NCI-H2196 (cell line): ENCODE results near the gene PLSCR3.

Source experiments
- DNase-seq: peaks from one replicate; lab custom pipeline; 2025; ENCODE audit not compliant: unreplicated experiment; lab: John Stamatoyannopoulos, UW

The PLSCR3 gene

DNA sequence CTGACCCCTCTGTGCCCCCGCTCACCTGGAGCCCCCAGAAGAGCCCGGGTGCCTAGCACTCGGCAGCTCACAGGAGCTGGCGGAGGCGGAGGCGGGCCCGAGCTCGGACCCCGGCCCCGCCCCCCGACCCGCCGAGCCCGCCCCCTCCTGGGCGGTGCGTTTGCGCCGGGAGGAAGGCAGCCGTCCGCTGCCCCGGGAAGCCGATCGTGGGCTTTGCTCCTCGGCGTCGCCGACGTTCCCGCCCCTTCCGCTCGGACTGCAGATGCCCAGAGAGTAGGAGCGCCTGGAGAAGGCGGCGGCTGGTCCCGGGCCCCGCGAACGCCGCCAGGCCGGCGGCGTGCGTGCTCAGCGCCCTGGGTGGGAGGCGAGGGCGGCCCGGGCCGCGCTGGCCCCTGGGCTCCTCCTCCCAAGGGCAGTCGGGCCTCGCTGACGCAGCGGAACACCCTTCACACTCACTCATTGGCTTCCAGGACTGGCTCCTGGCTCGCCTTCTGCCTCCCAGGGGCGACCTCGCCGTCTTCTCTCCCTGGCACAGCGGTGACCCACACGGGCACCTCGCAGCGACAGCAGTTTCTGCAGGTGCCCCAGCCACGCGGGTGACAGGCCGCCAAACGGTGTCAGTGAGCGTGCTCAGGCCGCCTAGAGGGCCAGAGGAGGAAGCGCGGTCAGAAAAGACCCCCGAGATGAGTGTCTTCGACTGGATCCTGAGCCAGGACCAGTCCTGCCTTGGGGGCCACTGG lies at the start of gene PLSCR3:
Gene PLSCR3, minus strand, starts transcription at position 74 of the 740 bp plus-strand sequence. CDS start 415 bp downstream, outside the sequence.
- DNase-seq = peak; percentile 54

GRCh38 chr17:7443499-7444485 lies 49.5 kb upstream of the PLSCR3 start:
- DNase-seq = no peak

DNA sequence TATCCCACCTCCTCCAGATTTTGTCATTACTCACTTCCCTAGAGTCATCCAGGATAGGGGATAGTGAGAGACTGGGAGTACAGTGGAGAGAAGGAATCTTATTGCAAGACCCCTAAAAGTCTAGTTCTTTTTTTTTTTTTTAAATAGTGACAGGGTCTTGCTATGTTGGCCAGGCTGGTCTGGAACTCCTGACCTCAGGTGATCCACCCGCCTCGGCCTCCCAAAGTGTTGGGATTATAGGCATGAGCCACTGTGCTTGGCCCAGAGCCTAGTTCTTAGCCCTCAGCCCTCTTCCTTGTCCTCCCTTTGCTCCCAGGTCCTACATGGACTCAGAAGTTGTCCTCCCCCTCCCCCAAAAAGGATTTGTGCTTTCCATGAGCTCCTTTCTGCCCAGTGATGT lies 47.8 kb upstream of the PLSCR3 start:
- DNase-seq = no peak

DNA sequence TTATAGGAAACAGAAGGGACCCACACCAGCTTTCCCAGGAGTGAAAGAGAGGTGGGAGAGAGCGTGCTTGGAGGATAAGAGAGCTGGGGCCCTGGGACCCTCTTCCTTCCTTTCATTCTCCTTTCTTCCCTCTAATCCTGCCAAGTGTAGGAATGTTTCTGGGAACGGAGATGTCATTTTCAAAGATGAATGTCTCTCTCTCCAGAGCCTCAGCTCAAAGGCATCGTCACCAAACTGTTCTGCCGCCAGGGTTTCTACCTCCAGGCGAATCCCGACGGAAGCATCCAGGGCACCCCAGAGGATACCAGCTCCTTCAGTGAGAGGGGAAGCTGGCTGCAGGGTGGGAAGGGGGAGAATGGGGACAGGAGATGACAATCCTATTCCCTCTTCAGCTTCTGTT lies 46.9 kb upstream of the PLSCR3 start:
- DNase-seq = no peak

DNA sequence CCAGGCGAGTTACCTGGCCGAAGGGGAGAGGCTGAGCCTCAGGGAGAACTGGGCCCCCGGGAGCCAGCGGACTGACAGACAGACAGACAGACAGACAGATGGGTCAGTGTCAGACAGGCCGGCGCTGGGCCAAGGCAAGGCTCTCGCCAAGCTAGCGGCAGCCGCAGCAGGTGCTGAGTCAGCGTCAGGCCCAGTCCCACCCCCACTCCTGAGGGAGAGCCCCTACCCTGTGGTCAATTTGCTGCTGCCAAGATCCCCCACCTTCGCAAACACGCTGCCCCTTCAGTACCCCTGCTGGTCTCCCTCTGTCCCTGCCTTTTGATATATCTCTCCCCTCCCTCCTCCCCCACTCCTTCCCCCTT lies 46.5 kb upstream of the PLSCR3 start:
- no peak for DNase-seq

DNA sequence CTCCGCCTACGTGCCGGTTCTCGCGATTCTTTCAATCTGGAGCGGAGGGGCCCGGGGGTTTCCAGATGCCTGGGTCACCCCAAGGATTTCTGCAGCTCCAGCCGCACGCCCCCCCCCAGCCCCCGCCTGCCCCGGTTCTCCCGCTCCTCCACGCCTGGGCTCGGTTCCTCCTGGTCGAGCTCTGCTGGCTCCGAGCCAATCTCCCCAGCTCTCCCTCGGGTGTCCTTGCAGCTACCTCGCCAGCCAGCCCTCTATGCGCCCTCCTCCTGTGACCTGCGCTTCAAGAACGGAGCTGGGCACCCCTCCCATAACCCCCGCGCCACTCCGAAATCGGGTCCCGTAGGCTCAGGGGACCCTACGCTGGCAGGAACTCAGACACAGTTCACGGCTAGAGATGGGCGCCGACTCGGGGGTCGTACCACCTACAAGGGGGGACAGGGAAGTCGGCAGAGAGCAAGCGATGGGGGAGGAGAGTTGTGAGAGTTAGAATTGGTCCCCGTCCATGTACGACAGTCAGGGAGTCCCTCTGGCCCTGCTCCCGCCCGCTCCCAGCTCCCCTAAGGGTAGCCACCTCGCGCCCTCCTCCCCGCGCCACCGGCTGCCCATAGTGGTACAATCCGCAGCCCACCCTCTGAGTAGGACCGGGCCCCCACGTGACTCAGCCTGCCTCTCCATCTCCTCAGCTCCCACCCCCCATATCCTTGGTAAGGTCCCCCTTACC lies 45.9 kb upstream of the PLSCR3 start:
- peak; percentile 4 for DNase-seq

DNA sequence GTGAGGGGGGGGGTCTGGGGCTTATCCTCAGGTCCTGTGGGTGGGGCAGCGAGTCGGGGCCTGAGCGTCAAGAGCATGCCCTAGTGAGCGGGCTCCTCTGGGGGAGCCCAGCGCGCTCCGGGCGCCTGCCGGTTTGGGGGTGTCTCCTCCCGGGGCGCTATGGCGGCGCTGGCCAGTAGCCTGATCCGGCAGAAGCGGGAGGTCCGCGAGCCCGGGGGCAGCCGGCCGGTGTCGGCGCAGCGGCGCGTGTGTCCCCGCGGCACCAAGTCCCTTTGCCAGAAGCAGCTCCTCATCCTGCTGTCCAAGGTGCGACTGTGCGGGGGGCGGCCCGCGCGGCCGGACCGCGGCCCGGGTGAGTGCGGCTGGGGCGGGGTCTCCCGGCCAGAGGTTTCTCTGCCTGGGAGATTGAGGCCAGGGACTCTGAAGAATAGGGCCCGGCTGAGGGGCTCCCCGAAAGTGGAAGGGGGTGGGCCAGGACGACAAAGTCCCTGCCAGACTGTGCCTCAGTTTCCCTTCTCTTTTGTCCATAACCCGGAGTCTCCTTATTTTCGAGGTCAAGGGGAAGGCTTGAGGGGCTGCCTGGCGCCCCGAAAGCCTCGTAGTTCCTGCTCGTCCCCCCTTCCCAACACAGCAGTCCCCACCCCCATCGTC lies 45.3 kb upstream of the PLSCR3 start, which contains the start of gene FGF11:
Gene FGF11, plus strand, starts transcription at position 51 of the 651 bp plus-strand sequence. Its CDS starts 109 bp downstream, at position 160.
- DNase-seq = no peak

- no peak for DNase-seq
Observed at GRCh38 chr17:7438656-7439460, 44.5 kb upstream of the PLSCR3 start.

- DNase-seq = no peak
Observed at GRCh38 chr17:7437950-7438614, 43.8 kb upstream of the PLSCR3 start.

GRCh38 chr17:7437369-7437863 lies 43.1 kb upstream of the PLSCR3 start:
- DNase-seq = no peak

DNA sequence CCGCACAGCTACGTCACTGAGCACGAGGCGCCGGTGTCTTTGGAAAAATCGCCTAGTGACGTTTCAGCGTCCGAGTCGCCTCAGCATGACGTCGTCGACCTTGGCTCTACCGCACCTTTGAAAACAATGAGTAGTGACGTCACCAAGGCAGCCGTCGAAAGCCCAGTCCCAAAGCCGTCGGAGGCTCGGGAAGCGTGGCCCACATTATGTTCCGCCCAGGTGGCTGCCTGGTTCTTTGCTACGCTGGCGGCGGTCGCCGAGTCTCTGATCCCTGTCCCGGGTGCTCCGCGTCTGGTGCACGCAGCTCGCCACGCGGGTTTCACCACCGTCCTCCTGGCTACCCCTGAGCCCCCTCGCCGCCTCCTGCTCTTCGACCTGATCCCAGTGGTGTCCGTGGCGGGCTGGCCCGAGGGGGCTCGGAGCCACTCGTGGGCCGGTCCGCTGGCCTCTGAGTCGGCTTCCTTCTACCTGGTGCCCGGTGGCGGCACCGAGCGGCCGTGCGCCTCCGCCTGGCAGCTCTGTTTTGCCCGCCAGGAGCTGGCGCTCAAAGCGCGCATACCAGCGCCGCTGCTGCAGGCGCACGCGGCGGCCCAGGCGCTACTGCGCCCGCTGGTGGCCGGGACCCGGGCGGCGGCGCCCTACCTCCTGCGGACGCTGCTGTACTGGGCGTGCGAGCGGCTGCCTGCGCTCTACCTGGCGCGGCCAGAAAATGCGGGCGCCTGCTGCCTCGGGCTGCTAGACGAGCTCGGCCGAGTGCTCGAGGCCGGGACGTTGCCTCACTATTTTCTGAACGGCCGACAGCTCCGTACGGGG lies 42.4 kb upstream of the PLSCR3 start:
- peak; percentile 81 for DNase-seq

GRCh38 chr17:7435676-7436555 lies 41.6 kb upstream of the PLSCR3 start:
- peak; percentile 12 for DNase-seq

GRCh38 chr17:7432296-7432695 lies 38.0 kb upstream of the PLSCR3 start:
- DNase-seq = no peak

- DNase-seq = no peak
Observed at GRCh38 chr17:7431231-7431630, 36.9 kb upstream of the PLSCR3 start.

- DNase-seq = no peak
Observed at GRCh38 chr17:7429722-7430121, 35.4 kb upstream of the PLSCR3 start.

GRCh38 chr17:7428557-7428956 lies 34.2 kb upstream of the PLSCR3 start, which contains the start of gene SPEM3:
Gene SPEM3, plus strand, starts transcription at chr17:7428857. Its CDS starts 46 bp downstream, at chr17:7428903.
- no peak for DNase-seq

DNA sequence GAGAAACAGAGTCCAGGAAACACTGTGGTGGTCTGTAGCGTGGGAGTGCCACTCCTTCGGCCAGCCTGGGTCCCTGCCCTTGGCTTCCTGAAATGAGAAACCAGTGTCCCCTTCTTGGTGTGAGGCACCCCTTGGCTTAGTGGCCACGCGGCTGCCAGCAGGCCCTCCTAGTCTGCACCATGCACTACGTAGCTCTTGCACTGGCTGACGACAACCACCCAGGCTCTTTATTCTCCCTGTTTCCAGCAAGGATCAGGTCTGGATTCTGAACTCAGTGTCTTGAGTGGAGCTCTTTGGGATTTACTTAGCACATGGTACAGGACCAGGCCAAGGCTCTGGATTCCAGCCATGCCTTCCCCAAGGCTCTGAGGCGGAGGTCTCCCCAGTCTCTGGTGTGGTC lies 33.2 kb upstream of the PLSCR3 start:
- no peak for DNase-seq
